ENCODE data around the gene MARCHF9.

The MARCHF9 gene

DNA sequence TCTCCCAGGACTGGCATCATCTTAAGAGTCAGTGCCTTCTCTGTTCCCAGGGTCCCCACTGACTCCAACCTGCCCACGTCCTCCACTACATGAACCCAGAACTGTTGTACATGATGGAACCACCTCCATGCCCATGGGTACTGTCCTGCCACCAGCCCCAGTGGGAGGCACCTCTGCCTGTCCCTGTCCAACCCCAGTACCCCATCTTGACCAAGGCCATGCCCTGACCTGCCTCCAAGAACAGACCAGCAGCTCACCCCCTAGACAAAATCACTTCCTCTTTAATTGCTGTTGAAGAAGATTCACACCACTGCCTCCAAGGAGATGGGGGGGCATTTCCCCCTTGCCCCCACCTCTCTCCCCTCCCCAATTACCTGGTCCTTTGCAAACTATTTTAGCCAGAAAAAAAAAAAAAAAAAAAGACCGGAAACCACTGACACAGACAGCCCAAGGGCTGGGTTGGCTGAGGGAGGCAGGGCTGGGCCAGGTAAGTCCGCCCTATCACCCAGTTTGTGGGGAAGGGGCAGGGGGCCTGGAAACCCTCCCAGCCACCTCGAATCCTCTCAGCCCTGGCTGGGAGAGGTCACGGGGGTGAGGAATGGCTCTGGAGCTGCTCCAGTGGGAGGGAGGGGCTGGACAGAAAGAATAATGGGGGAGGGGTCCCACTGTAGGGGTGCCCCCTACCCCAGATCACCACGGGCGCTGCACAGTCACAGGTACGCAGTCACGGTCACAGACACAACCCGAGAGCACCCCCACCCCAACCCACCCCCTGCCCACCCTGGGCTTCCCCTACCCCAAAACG is 29.8 kb upstream of the MARCHF9 start:
- DNase-seq, result no peak

DNA sequence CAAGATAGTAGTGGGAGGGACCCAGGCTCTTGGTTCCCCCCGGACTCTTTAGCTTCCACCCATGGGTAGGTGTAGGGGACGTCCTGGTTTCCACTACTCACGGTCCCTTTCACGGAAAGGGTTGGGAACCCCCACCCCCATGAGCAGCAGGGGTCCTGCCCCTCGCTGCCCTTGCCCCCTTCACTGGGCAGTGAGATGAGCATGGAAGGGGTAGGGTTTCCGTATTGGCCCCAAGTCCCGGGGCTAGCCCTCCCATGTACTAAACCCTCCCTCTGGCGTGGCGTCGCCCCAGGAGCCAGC is 29.1 kb upstream of the MARCHF9 start:
- no peak for DNase-seq

DNA sequence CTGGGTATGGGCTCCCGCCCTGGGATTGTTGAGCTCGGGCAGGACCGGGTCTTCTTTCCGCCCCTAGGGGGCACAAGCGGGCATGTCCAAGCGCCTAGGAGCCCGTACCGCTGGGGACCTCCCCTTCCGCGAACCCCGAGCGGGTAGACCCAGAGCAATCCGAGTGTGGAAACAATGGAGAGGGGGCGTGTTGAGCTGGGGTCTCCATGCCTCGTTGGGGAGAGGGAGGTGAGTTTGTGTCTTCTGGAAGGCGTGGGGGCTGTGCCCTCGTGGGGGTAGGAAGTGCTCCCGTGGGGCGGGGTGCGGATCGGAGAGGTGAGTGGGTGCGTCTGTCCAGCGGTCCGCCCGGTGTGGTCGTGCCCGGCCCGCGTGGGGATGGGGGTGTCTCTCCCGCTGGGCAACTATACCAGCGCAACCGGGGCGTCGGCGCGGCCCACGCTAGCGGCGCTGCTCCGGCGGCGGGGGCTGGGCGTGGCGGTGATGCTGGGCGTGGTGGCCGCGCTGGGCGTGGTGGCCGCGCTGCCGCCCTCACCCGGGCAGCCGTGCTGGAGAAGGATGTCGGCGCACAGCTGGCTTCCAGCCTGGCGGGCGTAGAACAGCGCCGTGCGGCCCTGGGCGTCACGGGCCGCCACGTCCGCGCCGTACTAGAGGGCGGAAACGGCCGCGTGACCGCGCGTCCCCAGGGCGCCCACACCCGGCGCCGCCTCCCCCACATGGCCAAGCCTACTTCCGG is 28.6 kb upstream of the MARCHF9 start:
- peak; percentile 95 for DNase-seq

DNA sequence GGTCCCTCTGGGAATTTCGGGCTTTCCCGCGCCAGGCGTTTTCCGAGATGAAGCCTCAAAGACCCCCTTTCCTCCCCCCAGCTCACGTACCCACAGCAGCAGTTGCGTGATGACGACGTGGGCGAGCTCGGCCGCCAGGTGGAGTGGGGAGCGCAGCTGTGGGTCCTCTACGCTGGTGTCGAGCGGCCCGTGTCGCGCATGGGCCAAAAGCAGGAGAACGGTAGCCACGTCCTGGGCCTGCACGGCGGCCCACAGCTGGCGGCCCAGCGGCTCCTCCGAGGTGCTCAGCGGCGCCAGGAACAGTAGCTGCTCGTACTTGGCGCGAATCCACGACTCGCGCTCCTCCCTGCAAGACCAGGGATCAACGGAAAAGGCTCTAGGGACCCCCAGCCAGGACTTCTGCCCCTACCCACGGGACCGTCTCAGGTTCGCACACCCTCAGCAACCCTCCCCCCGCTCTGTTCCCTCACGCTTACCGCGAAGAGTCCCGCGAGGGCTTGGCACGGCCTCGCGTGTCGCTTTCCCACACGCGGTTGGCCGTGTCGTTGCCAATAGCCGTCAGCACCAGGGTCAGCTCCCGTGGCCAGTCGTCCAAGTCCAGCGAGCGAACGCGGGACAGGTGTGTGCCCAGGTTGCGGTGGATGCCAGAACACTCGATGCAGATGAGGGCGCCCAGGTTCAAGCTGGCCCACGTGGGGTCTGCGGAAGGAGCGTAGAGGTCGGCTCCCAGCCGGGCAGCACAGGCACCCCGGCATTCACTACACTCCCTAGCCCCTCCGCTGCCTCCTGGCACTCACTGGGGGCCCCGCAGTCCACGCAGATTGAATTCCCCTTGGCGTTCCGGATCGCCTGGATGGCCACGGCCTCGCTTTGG is 27.8 kb upstream of the MARCHF9 start:
- DNase-seq, result no peak

GRCh38 chr12:57727758-57728395 is 27.0 kb upstream of the MARCHF9 start:
- no peak for DNase-seq

DNA sequence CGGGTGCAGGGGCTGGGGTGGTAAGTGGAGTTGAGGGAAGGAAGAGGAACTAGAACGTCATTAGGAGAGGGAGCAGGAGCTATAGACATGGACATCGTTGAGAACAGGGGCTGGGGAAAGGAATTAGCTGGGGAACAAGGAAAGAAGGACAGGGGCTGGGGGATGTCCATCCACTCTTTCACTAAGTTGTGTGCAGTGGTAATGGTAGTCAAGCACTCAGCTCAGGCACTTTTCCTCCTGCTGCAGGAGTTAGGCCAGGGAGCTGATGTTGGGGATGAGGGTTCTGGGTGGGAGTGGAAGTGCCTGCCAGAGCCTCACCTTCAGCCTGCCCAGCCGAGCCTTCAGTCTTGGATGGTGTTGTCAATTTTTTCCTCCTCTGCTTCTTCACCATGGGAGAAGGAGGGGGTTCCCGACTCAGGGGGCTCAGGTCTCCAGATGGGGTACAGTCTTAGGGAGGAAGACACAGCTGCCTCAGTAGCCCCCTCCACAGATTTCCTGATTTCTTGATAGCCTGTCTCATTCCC is 25.5 kb upstream of the MARCHF9 start:
- no peak for DNase-seq

DNA sequence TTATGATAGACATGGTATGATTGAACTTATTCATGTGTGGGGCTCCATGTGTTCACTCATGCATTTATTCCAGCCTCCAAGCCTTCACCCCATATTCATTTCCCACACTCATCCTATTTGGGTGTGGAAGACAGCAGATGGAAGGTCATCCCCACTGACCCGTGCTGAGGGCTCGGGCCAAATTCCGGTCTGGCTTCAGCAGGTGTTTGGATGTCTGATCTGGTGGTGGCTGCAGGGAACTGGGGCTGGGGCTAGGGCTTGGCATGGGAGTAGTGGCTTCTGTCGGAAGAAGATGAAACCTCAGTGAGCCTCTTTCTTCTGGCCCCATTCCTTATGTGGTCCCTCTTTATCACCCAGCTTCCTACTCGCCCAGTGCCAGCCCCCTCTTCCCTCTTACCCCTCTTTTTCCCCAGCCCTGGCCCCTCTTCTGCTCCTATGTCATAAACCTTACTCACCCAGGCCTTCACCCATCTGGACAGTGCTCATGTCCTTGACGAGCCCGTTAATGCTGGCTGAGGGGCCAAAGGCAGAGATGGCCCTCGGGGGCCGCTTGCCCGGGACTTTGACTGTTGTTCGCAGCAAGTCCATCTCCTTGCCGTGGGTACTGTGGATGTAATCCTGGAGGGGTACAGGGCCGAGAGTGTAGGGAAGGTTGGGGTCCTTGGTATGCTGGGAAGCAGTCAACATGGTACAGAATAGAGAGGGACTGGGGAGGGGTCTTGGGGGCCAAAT is 24.4 kb upstream of the MARCHF9 start:
- DNase-seq, result no peak

- no peak for DNase-seq
Measured at GRCh38 chr12:57731411-57732080, 23.4 kb upstream of the MARCHF9 start.

GRCh38 chr12:57732270-57732669 is 22.6 kb upstream of the MARCHF9 start:
- no peak for DNase-seq

GRCh38 chr12:57732726-57733593 is 21.9 kb upstream of the MARCHF9 start:
- no peak for DNase-seq

GRCh38 chr12:57733928-57734327 is 21.0 kb upstream of the MARCHF9 start:
- DNase-seq, result no peak

DNA sequence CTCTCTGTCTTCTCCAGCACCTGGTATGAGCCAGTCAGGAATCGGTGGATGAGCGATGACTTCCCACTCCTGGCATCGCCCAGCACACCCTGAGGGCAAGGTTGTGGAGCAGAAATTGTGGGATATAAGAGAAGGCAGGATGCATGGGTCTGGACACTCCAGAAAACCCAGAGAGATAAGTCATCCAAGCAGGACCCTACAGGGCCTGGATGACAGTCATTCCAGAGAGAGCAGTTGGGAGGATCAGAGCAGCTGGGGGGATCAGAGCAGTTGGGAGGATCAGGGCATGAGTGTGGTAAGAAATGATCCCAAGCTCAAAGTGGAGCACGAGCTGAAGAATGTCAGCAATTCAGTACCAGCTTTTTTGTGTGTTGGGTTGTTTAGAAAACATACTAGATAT is 20.3 kb upstream of the MARCHF9 start:
- peak; percentile 50 for DNase-seq

DNA sequence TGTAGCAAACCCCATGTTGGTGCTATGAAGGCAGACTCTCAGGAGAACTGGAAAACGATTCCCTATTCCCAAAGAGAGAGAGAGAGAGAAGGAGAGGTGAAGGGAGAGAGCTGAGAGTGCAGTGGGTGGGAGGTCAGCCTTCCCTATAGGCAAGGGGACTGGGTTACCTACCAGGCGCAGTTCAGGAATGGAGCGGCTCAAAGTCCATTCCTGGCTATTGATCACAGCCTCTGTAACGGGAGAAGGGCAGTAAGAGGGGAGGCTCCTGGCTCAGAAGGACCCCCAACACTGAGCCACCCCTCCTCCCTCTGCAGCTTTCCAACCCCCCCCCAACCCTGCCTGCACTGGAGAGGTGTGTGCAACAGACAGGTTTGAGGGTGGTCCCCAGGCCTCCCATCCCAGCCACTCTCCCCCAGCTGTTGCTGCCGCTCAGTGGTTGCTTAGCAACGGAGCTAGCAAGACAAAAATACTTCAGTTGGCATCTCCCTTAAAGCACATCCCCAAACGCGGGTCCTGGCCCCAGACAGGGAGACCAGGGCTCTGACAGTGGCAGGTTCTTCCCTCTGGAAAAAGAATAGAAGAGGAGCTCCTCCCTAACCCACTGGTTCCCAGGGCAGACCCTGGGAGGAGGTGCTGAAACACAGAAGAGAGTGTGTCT is 19.6 kb upstream of the MARCHF9 start:
- DNase-seq, result peak; percentile 59

- DNase-seq, result peak; percentile 73
Measured at GRCh38 chr12:57735952-57736740, 18.8 kb upstream of the MARCHF9 start.

DNA sequence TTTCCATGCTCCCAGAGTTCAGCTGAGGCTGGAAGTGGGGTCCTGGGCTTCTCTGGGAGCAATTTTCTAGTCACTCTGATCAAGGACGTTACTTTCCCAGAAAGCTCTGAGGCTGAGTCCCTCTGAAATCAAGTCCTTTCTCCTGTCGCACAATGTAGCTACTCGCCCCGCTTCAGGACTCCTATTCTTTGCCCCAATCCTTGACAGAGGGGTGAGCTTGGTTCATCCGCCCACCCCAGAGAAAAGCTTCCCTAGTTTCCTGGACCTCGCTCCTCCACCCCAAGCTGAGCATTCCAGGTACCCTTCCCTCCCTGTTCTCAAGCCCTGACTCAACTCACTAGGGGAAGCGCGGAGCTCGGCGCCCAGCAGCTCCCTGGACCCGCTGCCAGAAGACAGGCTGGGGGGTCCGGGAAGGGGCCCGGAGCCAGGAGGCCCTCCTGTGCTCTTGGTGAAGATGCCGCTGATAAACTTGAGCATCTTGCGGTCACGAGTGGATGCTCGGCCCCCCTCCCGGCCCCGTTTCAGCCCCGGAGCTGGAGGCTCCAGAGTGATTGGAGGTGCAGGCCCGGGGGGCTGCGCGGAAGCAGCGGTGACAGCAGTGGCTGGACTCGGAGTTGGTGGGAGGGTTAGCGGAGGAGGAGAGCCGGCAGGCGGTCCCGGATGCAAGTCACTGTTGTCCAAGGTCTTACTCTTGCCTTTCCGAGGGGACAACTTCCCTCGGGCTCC is 18.0 kb upstream of the MARCHF9 start:
- no peak for DNase-seq

GRCh38 chr12:57737467-57738460 is 17.1 kb upstream of the MARCHF9 start:
- DNase-seq, result peak; percentile 50

DNA sequence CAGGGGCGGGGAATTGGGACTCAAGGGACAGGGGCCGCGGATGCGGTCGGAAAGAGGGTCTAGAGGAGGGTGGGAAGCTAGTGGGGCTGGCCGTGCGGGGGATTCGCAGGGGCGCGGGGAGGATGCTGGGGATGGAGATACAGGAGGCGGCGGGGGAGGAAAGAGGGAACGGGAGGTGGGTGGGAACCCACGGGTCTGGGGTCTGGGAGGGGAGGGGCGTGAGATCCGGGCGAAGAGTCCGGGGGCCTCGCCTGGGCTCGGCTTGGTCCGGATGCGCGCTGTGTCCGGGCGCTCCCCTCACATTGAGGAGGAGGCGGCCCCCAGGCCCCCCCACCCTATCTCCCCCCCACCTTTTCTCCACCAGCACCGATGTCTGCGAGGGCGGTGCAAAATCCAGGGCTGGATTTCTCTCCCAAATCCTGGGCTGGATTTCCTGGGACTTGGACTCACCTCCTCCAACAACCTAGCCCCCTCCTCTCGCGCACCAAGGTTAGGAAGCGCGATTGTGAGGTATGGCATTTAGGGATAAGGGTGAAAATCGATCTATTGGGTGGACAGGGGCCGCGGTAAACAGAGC is 16.2 kb upstream of the MARCHF9 start, which contains the start of gene AGAP2:
Gene AGAP2, minus strand, starts transcription at position 82 of the 577 bp plus-strand sequence. CDS start 496 bp downstream, outside the sequence.
- peak; percentile 77 for DNase-seq
